Stomach (tissue), 9 donors: ENCODE results near the gene TYW1. TPM values are rescaled to one million over a fixed set of nuclear protein-coding genes. Genes with fewer than 3 reads are reported as not detected.
"Not testable (repeated sequence)": the region's sequence is repeated elsewhere in the genome, so short reads cannot be mapped to it uniquely, and the experiment has no call there.

ENCODE experiments used
- DNase-seq, 2 donors: peaks; one replicate each; pipeline versions ENCODE4 v3.0.0 to v3.0.0-alpha.2; 2013 to 2019
- H3K27ac ChIP-seq, 5 donors: fragments of 200-600 bp in 4 of 5; sonication (generic) in 4 of 5; one replicate each; pipeline ENCODE4 v1.5.1; 2013 to 2019; ENCODE audit warnings: mild to moderate bottlenecking in 1 of 5, moderate library complexity in 1 of 5
- H3K27me3 ChIP-seq, 3 donors: fragments of 200-600 bp; sonication (generic); one replicate each; pipeline ENCODE4 v1.5.1; 2017 to 2019; ENCODE audit warnings: mixed run types in 1 of 3
- H3K36me3 ChIP-seq, 4 donors: fragments of 200-600 bp; sonication (generic); 1 replicate in 3 of 4; 2 replicates in 1 of 4; pipeline ENCODE4 v1.5.1; 2016 to 2019
- H3K4me1 ChIP-seq, 4 donors: fragments of 200-600 bp; sonication (generic); one replicate each; pipeline ENCODE4 v1.5.1; 2016 to 2019
- H3K4me3 ChIP-seq, 4 donors: fragments of 200-600 bp; sonication (generic) in 3 of 4; one replicate each; pipeline ENCODE4 v1.5.1; 2016 to 2019; ENCODE audit warnings: mild to moderate bottlenecking in 1 of 4
- H3K9me3 ChIP-seq, 4 donors: fragments of 200-600 bp; sonication (generic); one replicate each; pipeline ENCODE4 v1.5.1; 2016 to 2019
- WGBS, 5 donors: extraction: QIAGEN DNeasy Blood & Tissue Kit in 3 of 5; methylation state at CpG; one replicate each; pipeline versions ENCODE4 v1.1.5 to v1.1.7; 2013 to 2018; 5-methylcytosine and 5-hydroxymethylcytosine counted together
- intact Hi-C: fragments of 100-400 bp; cut with DNase I; formaldehyde crosslinking; loops from one replicate; pipeline ENCODE4 v1.15.1; 2023; ENCODE audit warnings: low total_unique reads
- polyA plus RNA-seq, 3 donors: library from polyadenylated mRNA; stranded (reverse); fragments of 200-250 nt; gene quantifications; one replicate each; pipeline ENCODE4 v1.2.3, GENCODE V29; 2013
- total RNA-seq, 5 donors: library from RNA; depleted of rRNA; stranded (reverse); fragments of >200 nt; gene quantifications; one replicate each; pipeline versions ENCODE4 v1.1.0 to v1.2.3, GENCODE V29; 2014 to 2016
- donor health status: healthy with polysubstance abuse.
- donor health status: Bipolar disorder and iron deficiency.
- donor health status: healthy.

TYW1 gene
- total and polyA plus RNA-seq, 8 donors, result 5.2 to 74.7 (median 11.0) TPM

DNA sequence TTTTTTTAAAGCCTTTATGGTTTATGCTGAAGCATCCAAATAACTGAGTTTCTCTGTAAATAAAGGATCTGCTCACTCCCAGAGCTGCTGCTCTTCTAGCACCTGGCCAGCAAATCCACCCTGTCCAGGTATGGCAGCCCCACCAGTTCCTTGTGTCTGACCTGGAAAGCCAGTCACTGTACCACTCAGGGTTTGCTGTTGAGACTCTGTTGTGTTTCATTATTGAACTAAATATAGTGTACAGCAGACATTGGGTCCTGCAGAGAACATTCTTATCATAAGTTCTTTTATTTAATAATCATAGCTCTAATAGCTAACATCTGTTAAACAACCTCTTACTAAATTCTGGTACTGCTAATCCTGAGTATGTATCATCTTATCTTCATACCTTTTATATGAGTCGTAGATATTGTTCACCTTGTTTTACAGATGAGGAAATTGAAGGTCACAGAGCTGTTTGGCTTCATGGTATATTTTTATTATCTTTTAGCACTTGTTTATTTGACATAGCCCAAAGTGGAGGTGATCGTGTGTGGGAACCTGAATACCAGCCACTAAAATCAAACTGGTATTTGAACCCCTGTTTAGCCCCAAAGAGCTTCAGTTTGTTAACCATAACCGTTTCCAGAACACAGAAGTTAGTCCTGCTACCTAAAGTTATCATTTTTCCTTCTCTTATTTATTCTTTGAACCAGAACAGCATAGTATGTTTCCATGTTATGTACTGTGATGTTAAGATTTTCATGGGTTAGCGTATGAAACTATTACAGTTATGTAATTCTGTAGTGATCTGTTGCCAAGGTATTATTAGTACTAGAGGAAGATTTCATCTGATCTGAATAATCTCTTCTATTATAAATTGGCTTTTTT is 139.2 kb downstream of the TYW1 start:
- 43 to 73% (median 62%) methylated on average over 4 of the region's 4 CpGs for WGBS, 5 donors
- H3K9me3 ChIP-seq, H3K36me3 ChIP-seq, H3K4me3 ChIP-seq, H3K27ac ChIP-seq, H3K4me1 ChIP-seq, H3K27me3 ChIP-seq, intact Hi-C loops, DNase-seq: not testable (repeated sequence)

DNA sequence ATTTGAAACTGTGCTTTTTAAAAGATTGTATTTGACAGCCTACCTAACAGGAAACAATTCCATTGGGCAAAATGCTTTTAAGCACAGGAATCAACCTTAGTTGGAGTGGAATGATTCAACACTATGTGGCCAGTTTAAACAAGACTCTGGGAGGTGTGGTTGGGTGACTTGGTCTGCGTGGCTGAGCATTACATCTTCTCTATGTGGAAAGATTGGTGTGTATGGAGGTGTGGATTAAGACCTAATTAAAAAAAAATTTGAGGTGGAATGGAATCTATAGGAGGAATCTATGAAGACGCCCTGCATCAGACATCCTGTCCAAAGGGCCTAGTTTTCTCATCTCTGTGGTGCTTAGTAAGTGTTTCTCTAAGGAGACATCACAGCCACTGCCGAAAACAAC is 140.9 kb downstream of the TYW1 start:
- 81 to 95% (median 90%) methylated on average over 3 of the region's 3 CpGs for WGBS, 5 donors

DNA sequence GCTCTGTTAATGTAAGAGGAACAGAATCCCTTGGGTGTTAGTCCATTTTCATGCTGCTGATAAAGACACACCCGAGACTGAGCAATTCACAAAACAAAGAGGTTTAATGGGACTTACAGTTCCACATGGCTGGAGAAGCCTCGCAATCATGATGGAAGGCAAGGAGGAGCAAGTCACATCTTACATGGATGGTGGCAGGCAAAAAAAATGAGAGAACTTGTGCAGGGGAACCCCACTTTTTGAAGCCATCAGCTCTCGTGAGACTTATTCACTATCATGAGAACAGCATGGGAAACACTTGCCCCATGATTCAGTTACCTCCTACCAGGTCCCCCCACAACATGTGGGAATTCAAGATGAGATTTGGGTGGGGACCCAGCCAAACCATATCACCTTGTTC is 143.2 kb downstream of the TYW1 start:
- DNase-seq, intact Hi-C loops, H3K27ac ChIP-seq, H3K36me3 ChIP-seq, H3K4me1 ChIP-seq, H3K4me3 ChIP-seq, H3K27me3 ChIP-seq, H3K9me3 ChIP-seq: not testable (repeated sequence)
- 87 to 96% (median 93%) methylated on average over 3 of the region's 3 CpGs for WGBS, 5 donors

More for the DNA sequence above, 140.9 kb downstream of the TYW1 start:
- DNase-seq, H3K27ac ChIP-seq, H3K4me1 ChIP-seq, H3K9me3 ChIP-seq, H3K36me3 ChIP-seq, H3K4me3 ChIP-seq, H3K27me3 ChIP-seq, intact Hi-C loops: not testable (repeated sequence)

DNA sequence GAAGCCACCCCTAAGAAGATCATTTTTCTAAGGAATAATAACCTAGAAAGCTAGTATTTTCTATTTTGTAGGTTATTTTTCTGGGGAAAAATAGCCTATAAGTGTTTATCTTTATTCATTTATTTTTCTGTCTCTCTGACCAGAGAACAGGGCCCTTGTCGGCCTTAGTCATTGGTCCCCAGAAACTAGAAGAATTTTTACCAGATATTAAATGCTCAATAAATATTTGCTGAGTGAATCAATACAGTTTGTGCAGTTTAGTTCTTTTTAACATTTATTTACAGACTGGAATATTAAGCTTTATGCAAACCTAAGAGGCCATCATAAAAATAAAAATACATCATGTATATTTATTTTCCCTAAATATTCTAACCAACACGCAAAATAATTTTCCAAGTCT is 144.4 kb downstream of the TYW1 start:
- H3K9me3 ChIP-seq, H3K27ac ChIP-seq, H3K4me3 ChIP-seq, H3K27me3 ChIP-seq, DNase-seq, intact Hi-C loops, H3K4me1 ChIP-seq, H3K36me3 ChIP-seq: not testable (repeated sequence)
- 66 to 88% (median 80%) methylated on average over 2 of the region's 2 CpGs for WGBS, 5 donors

DNA sequence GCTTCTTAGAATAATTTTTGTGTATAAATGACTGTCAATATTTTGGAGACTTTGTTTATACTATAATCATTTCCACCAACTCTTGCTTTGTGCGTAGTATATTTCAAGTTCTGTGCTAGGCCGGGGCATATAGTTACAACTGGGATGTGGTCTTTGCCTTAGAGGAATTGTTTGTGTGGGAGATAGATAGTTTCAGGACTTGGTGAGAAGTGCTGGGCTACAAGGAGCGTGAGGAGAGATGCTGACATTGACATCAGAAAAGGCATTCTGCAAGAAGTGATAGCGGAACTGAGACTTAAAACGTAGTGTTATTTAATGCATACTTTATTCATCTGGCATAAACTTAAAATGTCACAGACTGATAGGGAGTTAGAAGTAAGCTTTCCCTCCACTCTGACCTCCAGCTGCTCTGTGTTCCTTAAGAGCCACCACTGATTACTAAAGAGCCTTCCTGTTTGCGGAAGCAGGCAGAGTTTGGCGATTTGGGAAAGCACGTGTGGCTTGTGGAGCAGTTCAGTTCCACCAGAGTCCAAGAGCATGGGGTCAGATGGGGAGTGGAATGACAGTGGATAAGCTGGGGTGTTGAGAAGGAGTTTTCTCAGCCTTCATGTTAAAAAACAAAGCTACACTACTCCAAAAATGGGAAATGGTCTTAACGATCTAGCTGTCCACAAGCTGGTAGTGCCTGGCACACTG is 146.6 kb downstream of the TYW1 start:
- H3K36me3 ChIP-seq, intact Hi-C loops, H3K9me3 ChIP-seq, H3K4me3 ChIP-seq, H3K27me3 ChIP-seq, H3K4me1 ChIP-seq: not testable (repeated sequence)
- peak overlapping the region in 2 of 5 donors; percentile 14 to 24 for H3K27ac ChIP-seq
- DNase-seq, result peak in 1 of 2 donors; percentile 14
- WGBS, 5 donors, result 49 to 68% (median 58%) methylated on average over 9 of the region's 9 CpGs

DNA sequence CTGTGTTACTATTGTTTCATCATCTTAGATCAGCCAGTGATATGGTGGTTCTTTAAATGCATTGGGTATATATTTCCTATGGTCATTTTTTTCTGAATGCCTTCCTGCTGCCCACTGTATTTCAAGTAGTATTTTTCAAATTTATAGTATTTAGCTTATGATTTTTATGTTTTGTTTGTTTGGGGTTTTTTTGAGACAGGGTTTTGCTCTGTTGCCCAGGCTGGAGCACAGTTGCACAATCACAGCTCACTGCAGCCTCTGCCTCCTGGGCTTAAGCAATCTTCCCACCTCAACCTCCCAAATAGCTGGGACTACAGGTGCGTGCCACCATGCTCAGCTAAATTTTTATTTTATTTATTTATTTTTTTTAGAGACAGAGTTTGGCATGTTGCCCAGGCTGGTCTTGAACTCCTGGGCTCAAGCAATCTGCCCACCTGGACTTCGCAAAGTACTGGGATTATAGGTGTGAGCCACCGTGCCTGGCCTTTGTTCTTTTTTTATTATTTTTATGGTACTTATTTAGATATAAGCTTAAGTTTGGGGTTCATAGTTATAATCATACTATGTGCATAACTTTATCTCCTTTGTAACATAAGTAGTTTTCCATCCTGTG is 149.1 kb downstream of the TYW1 start:
- WGBS, 5 donors, result 81 to 93% (median 92%) methylated on average over 3 of the region's 3 CpGs
- not testable (repeated sequence) for DNase-seq

DNA sequence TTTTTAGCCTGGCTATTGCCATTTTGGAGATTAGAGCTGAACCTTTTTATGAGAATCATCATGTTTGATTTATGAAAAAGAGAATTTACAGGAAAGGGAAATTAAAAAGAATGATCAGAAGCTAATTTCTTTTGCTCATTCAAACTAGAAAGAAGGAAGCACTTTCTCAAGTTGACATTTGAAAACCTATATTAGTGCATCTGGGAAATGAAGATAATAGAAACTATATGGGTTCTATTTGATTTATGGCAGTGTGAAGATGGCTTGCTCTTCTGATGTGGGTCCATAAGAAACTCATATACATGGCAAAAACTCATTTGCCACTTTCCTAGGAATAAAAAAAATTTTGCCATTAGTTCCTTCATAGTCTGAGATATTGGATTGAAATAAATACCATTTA is 152.5 kb downstream of the TYW1 start:
- intact Hi-C loops, H3K27me3 ChIP-seq, H3K9me3 ChIP-seq, DNase-seq, H3K4me1 ChIP-seq, H3K4me3 ChIP-seq, H3K27ac ChIP-seq: not testable (repeated sequence)
- peaks cover 0 to 20% (median 9%) of the 10 kb centered on the region in 4 donors for H3K36me3 ChIP-seq

More for the DNA sequence above, 149.1 kb downstream of the TYW1 start:
- H3K9me3 ChIP-seq, H3K4me1 ChIP-seq, H3K27me3 ChIP-seq, intact Hi-C loops, H3K36me3 ChIP-seq, H3K4me3 ChIP-seq, H3K27ac ChIP-seq: not testable (repeated sequence)

DNA sequence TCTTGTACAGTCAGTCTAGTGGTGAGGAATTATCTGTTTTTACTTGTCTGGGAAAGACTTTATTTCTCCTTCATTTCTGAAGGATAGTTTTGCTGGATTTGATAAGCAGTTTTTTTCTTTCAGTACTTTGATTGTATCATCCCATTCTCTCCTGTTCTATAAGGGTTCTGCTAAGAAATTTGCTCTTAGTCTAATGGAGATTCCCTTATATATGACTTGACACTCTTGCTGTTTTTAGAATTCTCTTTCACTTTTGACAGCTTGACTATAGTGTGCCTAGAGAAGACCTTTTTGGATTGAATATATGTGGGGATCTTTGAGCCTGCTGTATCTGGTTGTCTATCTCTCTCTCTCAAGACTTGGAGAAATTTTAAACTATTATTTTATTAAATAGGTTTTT is 157.7 kb downstream of the TYW1 start:
- H3K4me3 ChIP-seq, H3K27ac ChIP-seq, DNase-seq, H3K9me3 ChIP-seq, H3K4me1 ChIP-seq, intact Hi-C loops, H3K27me3 ChIP-seq: not testable (repeated sequence)
- H3K36me3 ChIP-seq, result peaks cover 0 to 47% (median 14%) of the 10 kb centered on the region in 4 donors

DNA sequence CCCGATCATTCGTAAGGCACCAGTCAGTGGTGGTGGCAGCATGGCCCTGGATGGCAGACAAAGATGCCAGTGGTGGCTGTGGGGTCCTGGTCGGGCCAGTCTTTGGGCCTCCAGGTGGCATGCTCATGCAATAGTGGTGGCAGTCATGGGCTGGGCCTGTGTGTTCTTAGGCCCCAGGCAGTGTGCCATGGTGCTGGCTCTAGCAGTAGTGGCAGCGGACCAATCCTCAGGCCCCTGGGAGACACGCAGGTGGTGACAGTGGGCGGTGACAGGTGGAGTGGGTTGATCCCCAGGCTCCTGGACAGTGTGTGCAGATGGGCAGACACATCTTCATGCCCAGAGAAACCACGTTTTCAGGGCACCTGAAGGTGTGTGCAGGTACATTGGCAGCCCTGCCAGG is 159.4 kb downstream of the TYW1 start:
- intact Hi-C loops, H3K27me3 ChIP-seq, H3K9me3 ChIP-seq, H3K4me3 ChIP-seq, H3K4me1 ChIP-seq, DNase-seq, H3K27ac ChIP-seq: not testable (repeated sequence)
- peaks cover 0 to 47% (median 14%) of the 10 kb centered on the region in 4 donors for H3K36me3 ChIP-seq
- 90 to 98% (median 97%) methylated on average over 3 to 7 of the region's 7 CpGs for WGBS, 5 donors

DNA sequence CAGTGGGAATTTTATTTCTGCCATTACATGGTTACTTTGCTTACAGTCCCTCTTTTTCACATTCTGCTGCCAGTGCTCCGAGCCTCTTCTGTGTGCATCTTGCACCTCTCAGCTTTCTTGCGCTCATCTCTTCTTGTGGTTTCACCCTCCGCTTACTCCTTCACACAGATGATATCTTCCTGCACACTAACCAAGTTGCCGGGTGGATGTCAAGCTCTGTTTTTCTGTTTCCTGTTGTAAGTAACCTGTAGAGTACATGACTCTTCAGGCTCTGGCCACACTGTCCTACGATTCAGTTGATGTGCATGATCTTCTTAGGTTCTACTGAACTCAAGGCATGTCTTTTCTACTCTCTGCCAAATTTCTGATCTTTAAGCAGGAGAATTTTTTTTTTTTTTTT is 166.7 kb downstream of the TYW1 start:
- H3K4me3 ChIP-seq, H3K27ac ChIP-seq, intact Hi-C loops, H3K9me3 ChIP-seq, H3K4me1 ChIP-seq, H3K36me3 ChIP-seq, H3K27me3 ChIP-seq: not testable (repeated sequence)
- 73 to 80% (median 78%) methylated on average over 5 of the region's 5 CpGs for WGBS, 5 donors
- DNase-seq, result peak in 1 of 2 donors; percentile 23

DNA sequence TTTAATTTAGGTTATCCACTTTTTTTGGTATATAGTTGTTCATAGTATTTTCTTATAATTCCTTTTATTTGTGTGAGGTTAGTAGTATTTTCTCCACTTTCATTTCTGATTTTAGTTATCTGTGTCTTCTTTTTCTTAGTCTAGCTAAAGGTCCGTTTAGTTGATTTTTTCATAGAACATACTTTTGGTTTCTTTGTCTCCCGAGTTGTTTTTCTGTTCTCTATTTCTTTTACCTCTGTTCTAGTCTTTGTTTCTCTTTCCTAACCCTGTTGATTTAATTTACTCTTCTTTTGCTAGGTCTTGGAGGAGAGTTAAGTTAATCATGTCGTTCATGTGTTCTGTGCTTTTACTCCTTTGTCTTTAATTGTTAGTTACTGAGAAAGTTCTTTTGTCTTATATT is 174.5 kb downstream of the TYW1 start:
- intact Hi-C loops, H3K27ac ChIP-seq, H3K9me3 ChIP-seq, H3K36me3 ChIP-seq, DNase-seq, H3K4me1 ChIP-seq, H3K27me3 ChIP-seq, H3K4me3 ChIP-seq: not testable (repeated sequence)
- WGBS, 5 donors, result 73 to 84% (median 77%) methylated on average over 3 of the region's 3 CpGs
